ENCODE measurements around the gene HOXC6.

DNA sequence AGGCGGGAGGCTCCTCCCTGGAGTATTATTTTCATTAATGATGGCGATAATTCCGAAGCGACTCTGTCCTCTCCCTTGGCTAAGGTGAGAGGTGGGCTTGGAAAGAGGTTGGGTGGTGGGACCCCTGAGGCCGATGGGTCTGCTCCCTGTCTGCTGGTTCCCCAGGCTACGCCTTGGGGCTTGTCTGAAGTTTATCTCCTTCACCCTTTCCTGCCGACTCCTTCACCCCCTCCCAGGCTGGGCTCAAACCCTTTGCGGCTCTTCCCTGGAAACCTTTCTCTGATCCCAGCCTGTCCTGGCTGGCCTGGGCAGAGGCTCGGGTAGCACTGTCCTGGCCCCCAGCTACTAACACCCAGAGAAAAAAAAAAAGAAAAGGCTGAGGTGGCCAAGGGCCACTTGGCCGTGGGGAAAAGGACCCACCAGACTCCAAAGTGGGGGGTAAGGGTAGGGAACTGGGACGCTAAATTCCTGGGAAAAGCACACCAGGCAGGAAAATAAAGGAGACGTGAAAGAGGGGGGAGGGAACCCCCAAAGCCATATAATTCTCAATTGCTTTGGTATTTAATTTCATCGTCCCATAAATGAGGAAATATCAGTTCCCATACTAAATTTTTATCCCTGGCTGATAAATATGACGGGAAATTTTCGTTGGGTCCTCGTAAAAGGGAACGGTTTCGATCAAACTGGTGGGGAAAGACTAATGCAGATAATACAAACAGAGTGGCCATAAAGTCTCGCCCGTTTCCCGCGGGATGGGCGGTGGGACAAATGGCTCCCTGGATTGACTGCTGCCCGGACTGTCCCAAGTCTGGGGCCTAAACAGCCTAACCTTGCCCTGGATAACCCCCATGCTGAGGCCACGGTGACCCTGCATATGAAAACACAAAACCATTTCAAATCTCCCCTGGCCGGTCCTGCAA, 45.3 kb upstream of the HOXC6 start:
- TF ChIP-seq GATA2 (IDR thresholded peaks at IDR 0.05; ENCODE audit: low read depth, low read length) (no peak), GATA3 (IDR thresholded peaks at IDR 0.05; ENCODE audit: low read depth, low read length) (no peak)
